ENCODE results near the gene ARPC5.

Gene ARPC5

GRCh38 chr1:183673605-183674323, 38.2 kb upstream of the ARPC5 start:
- no peak for DNase-seq
- no peaks in the 10 kb centered on the region for H3K4me1 ChIP-seq (ENCODE audit: control insufficient read depth, insufficient read depth, low read length, poor library complexity, severe bottlenecking)
- no peak overlapping the region for H3K27ac ChIP-seq (ENCODE audit: insufficient read depth, low read length, poor library complexity, severe bottlenecking)
- no peaks in the 10 kb centered on the region for H3K27me3 ChIP-seq (replicated peaks; ENCODE audit: control insufficient read depth, insufficient read depth, low read length, poor library complexity, severe bottlenecking)
- H3K4me3 ChIP-seq (ENCODE audit: insufficient read depth, low read depth, low read length, poor library complexity, severe bottlenecking) = no peak overlapping the region
- no peaks in the 10 kb centered on the region for H3K9me3 ChIP-seq (ENCODE audit: control insufficient read depth, low read length)
- H3K36me3 ChIP-seq (ENCODE audit: control insufficient read depth, insufficient read depth, low read length) = no peaks in the 10 kb centered on the region

DNA sequence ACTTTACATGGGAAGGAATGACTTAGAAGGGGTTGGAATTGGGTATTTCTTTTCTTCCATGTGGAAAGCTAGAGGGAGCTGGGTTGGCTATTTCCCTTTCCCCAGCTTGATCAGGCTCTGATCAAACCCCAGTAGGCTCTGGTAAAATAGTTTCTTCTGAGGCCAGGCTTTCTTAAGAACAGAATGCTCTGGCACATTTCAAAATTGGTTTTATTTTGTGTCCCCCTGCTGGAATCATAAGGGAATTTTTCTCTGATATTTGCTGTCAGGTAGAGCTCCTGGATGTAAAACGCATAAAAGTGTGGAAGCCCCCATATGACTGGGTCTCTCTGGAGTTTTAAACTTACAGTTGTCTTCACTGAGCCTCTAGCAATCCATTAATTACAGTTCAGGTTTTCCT, 34.6 kb upstream of the ARPC5 start:
- DNase-seq = no peak
- no peaks in the 10 kb centered on the region for H3K27me3 ChIP-seq (replicated peaks; ENCODE audit: control insufficient read depth, insufficient read depth, low read length, poor library complexity, severe bottlenecking)
- no peaks in the 10 kb centered on the region for H3K36me3 ChIP-seq (ENCODE audit: control insufficient read depth, insufficient read depth, low read length)
- H3K4me3 ChIP-seq (ENCODE audit: insufficient read depth, low read depth, low read length, poor library complexity, severe bottlenecking) = no peak overlapping the region
- no peaks in the 10 kb centered on the region for H3K9me3 ChIP-seq (ENCODE audit: control insufficient read depth, low read length)
- no peaks in the 10 kb centered on the region for H3K4me1 ChIP-seq (ENCODE audit: control insufficient read depth, insufficient read depth, low read length, poor library complexity, severe bottlenecking)
- no peak overlapping the region for H3K27ac ChIP-seq (ENCODE audit: insufficient read depth, low read length, poor library complexity, severe bottlenecking)

DNA sequence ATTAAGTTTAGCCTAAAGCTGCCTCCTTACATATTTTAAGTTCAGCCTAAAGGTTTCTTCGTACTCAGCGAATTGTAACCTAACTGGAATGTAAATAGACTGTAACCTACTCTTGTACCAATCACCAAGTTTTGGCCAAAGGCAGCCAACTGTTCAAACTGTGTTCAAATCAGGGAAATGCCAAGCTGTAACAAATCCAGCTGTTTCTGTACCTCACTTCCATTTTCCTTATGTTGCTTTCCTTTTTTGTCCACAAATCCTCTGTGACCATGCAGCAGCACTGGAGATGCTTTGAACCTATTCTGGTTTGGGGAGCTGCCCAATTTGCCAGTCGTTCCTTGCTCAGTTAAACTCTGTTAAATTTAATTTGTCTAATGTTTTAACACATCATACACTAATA, 20.8 kb upstream of the ARPC5 start:
- H3K4me1 ChIP-seq (ENCODE audit: control insufficient read depth, insufficient read depth, low read length, poor library complexity, severe bottlenecking) = peaks cover 6% of the 10 kb centered on the region
- H3K36me3 ChIP-seq (ENCODE audit: control insufficient read depth, insufficient read depth, low read length) = no peaks in the 10 kb centered on the region
- H3K27me3 ChIP-seq (replicated peaks; ENCODE audit: control insufficient read depth, insufficient read depth, low read length, poor library complexity, severe bottlenecking) = no peaks in the 10 kb centered on the region
- no peak overlapping the region for H3K4me3 ChIP-seq (ENCODE audit: insufficient read depth, low read depth, low read length, poor library complexity, severe bottlenecking)
- H3K27ac ChIP-seq (ENCODE audit: insufficient read depth, low read length, poor library complexity, severe bottlenecking) = no peak overlapping the region
- H3K9me3 ChIP-seq (ENCODE audit: control insufficient read depth, low read length) = no peaks in the 10 kb centered on the region
- no peak for DNase-seq

DNA sequence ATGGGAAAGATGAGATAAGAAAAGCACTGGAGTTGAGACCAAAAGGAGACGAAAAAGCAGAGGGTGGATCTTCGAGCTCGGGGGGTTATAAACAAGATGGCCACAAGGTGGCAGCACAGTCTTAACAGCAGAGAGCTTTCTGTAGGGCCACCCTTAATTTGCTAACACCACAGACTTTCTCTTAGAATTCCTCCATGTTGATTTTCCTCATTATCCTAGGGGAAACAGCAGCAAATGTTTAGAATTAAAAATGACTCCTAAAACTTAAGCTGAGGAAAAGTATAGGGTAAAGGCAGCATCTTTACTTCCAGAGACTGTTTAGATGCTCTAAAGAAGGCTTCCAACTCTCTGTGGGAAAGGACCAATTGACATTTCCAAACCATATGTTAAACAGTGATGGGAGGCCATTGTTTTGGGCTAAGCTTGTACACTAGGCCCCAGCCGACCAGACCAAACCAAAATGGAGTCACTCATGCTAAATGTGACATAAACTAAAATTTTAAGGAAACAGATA, 20.0 kb upstream of the ARPC5 start:
- no peaks in the 10 kb centered on the region for H3K36me3 ChIP-seq (ENCODE audit: control insufficient read depth, insufficient read depth, low read length)
- H3K9me3 ChIP-seq (ENCODE audit: control insufficient read depth, low read length) = no peaks in the 10 kb centered on the region
- no peak overlapping the region for H3K27ac ChIP-seq (ENCODE audit: insufficient read depth, low read length, poor library complexity, severe bottlenecking)
- peaks cover 7% of the 10 kb centered on the region for H3K4me1 ChIP-seq (ENCODE audit: control insufficient read depth, insufficient read depth, low read length, poor library complexity, severe bottlenecking)
- peak; percentile 25 to 51 (median 25) for DNase-seq
- H3K4me3 ChIP-seq (ENCODE audit: insufficient read depth, low read depth, low read length, poor library complexity, severe bottlenecking) = no peak overlapping the region
- H3K27me3 ChIP-seq (replicated peaks; ENCODE audit: control insufficient read depth, insufficient read depth, low read length, poor library complexity, severe bottlenecking) = no peaks in the 10 kb centered on the region

- Histone ChIP-seq H3K36me3 (ENCODE audit: control insufficient read depth, insufficient read depth, low read length) (no peaks in the 10 kb centered on the region), H3K9me3 (ENCODE audit: control insufficient read depth, low read length) (no peaks in the 10 kb centered on the region), H3K27me3 (replicated peaks; ENCODE audit: control insufficient read depth, insufficient read depth, low read length, poor library complexity, severe bottlenecking) (no peaks in the 10 kb centered on the region), H3K4me3 (ENCODE audit: insufficient read depth, low read depth, low read length, poor library complexity, severe bottlenecking) (no peak overlapping the region), H3K27ac (ENCODE audit: insufficient read depth, low read length, poor library complexity, severe bottlenecking) (no peak overlapping the region), H3K4me1 (ENCODE audit: control insufficient read depth, insufficient read depth, low read length, poor library complexity, severe bottlenecking) (peaks cover 7% of the 10 kb centered on the region)
- no peak for DNase-seq
These were observed 19.1 kb upstream of the ARPC5 start for GRCh38 chr1:183654706-183655105.

DNA sequence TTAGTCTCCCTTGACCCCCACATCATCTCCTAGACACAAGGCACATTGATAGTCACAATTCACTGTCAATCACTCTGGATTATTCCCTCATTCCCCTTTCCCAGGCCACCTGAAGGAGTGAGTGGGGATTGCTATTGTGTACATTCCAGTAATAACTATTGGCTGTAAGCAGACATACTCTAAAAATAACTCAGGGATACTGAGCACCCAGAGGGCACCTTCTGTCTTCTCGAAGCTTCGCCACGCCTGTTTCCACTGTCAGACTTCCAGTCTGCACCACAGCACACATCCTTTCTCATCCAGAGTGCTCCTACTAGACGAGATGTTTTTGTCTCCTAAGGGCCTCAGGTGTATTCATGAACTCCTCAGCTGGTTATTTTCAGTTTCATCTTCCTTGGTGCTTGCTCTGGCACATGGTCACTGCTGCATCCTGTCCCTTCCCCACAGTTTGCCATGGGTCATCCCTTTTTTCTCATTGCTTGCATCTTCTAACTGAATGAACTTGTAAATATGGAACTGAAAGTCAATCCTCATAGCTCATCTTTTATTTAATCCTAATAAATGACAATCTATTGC, 18.4 kb upstream of the ARPC5 start:
- no peak for DNase-seq
- Histone ChIP-seq H3K4me1 (ENCODE audit: control insufficient read depth, insufficient read depth, low read length, poor library complexity, severe bottlenecking) (peaks cover 7% of the 10 kb centered on the region), H3K9me3 (ENCODE audit: control insufficient read depth, low read length) (no peaks in the 10 kb centered on the region), H3K27me3 (replicated peaks; ENCODE audit: control insufficient read depth, insufficient read depth, low read length, poor library complexity, severe bottlenecking) (no peaks in the 10 kb centered on the region), H3K4me3 (ENCODE audit: insufficient read depth, low read depth, low read length, poor library complexity, severe bottlenecking) (no peak overlapping the region), H3K36me3 (ENCODE audit: control insufficient read depth, insufficient read depth, low read length) (no peaks in the 10 kb centered on the region), H3K27ac (ENCODE audit: insufficient read depth, low read length, poor library complexity, severe bottlenecking) (no peak overlapping the region)

- Histone ChIP-seq H3K9me3 (ENCODE audit: control insufficient read depth, low read length) (no peaks in the 10 kb centered on the region), H3K4me1 (ENCODE audit: control insufficient read depth, insufficient read depth, low read length, poor library complexity, severe bottlenecking) (peaks cover 7% of the 10 kb centered on the region), H3K27me3 (replicated peaks; ENCODE audit: control insufficient read depth, insufficient read depth, low read length, poor library complexity, severe bottlenecking) (no peaks in the 10 kb centered on the region), H3K27ac (ENCODE audit: insufficient read depth, low read length, poor library complexity, severe bottlenecking) (no peak overlapping the region), H3K36me3 (ENCODE audit: control insufficient read depth, insufficient read depth, low read length) (no peaks in the 10 kb centered on the region), H3K4me3 (ENCODE audit: insufficient read depth, low read depth, low read length, poor library complexity, severe bottlenecking) (no peak overlapping the region)
- DNase-seq = no peak
These were observed 17.8 kb upstream of the ARPC5 start for GRCh38 chr1:183653462-183653794.

GRCh38 chr1:183652547-183653461, 17.2 kb upstream of the ARPC5 start, which contains the start of gene APOBEC4:
APOBEC4 (minus strand) TSS chr1:183653316; CDS start chr1:183648781, 4,535 bp downstream.
- no peaks in the 10 kb centered on the region for H3K36me3 ChIP-seq (ENCODE audit: control insufficient read depth, insufficient read depth, low read length)
- no peaks in the 10 kb centered on the region for H3K27me3 ChIP-seq (replicated peaks; ENCODE audit: control insufficient read depth, insufficient read depth, low read length, poor library complexity, severe bottlenecking)
- peak within 1 kb of the TSS; percentile 45 for H3K27ac ChIP-seq (ENCODE audit: insufficient read depth, low read length, poor library complexity, severe bottlenecking)
- H3K4me1 ChIP-seq (ENCODE audit: control insufficient read depth, insufficient read depth, low read length, poor library complexity, severe bottlenecking) = peaks cover 7% of the 10 kb centered on the region
- DNase-seq = no peak
- H3K9me3 ChIP-seq (ENCODE audit: control insufficient read depth, low read length) = no peaks in the 10 kb centered on the region
- H3K4me3 ChIP-seq (ENCODE audit: insufficient read depth, low read depth, low read length, poor library complexity, severe bottlenecking) = no peak within 1 kb of the TSS

DNA sequence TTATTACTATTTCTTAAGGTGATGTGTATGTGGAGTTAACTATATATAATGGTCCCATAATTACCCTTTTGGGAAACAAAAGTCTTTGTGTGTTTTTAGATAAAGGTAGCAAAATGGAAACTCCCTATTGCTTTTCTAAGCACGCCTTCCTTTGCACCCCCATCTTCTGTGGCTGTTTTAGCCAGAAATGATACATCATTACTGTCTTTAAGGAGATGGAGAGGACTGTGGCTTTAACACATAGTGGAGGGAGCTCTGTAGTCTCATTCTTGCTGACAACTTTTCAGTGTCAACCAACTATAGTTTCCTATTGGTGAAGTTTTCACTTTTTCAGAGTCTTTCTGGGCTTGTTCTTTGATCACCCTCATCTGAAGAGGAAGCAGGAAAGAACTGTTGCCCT, 16.5 kb upstream of the ARPC5 start:
- H3K4me1 ChIP-seq (ENCODE audit: control insufficient read depth, insufficient read depth, low read length, poor library complexity, severe bottlenecking) = peaks cover 7% of the 10 kb centered on the region
- DNase-seq = no peak

DNA sequence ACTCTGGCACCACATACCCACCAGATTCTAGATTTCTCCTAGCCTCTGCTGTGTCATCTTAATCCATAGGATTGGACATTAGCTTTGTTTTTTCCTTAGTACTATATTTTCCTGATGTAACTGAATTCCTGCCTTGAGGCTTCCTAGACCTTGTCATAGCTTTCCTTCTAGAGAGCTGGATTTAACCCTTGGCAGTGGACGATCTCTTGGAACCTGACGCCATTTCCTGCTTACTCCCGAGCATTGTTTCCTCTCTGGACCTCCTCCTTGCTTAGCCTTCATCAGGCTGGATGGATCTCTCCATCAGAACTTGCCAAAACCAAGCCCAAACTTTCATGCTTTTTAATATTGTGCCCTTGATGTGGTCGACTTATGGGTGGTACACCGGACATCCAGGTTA, 16.0 kb upstream of the ARPC5 start:
- H3K27me3 ChIP-seq (replicated peaks; ENCODE audit: control insufficient read depth, insufficient read depth, low read length, poor library complexity, severe bottlenecking) = no peaks in the 10 kb centered on the region
- H3K4me3 ChIP-seq (ENCODE audit: insufficient read depth, low read depth, low read length, poor library complexity, severe bottlenecking) = no peak overlapping the region
- H3K27ac ChIP-seq (ENCODE audit: insufficient read depth, low read length, poor library complexity, severe bottlenecking) = peak overlapping the region; percentile 17
- no peaks in the 10 kb centered on the region for H3K9me3 ChIP-seq (ENCODE audit: control insufficient read depth, low read length)
- no peaks in the 10 kb centered on the region for H3K36me3 ChIP-seq (ENCODE audit: control insufficient read depth, insufficient read depth, low read length)
- H3K4me1 ChIP-seq (ENCODE audit: control insufficient read depth, insufficient read depth, low read length, poor library complexity, severe bottlenecking) = peaks cover 7% of the 10 kb centered on the region
- no peak for DNase-seq

More for the DNA sequence above, 16.5 kb upstream of the ARPC5 start:
- no peaks in the 10 kb centered on the region for H3K9me3 ChIP-seq (ENCODE audit: control insufficient read depth, low read length)
- H3K27ac ChIP-seq (ENCODE audit: insufficient read depth, low read length, poor library complexity, severe bottlenecking) = peak overlapping the region; percentile 45
- no peaks in the 10 kb centered on the region for H3K27me3 ChIP-seq (replicated peaks; ENCODE audit: control insufficient read depth, insufficient read depth, low read length, poor library complexity, severe bottlenecking)
- no peaks in the 10 kb centered on the region for H3K36me3 ChIP-seq (ENCODE audit: control insufficient read depth, insufficient read depth, low read length)
- H3K4me3 ChIP-seq (ENCODE audit: insufficient read depth, low read depth, low read length, poor library complexity, severe bottlenecking) = no peak overlapping the region

Data from effector memory CD4-positive, alpha-beta T cell (primary cell).